Fibroblast of lung (primary cell): Measurements from ENCODE around the gene CNTN1.

ENCODE experiments used
- EZH2 ChIP-seq: IDR thresholded peaks from 2 replicates; pipeline ENCODE4 v1.5.1; 2012; ENCODE audit warnings: low read length, control low read depth, mild to moderate bottlenecking; ENCODE audit errors: missing control alignments
- TF ChIP-seq, protein P1 (sequence below), 2 donors: IDR thresholded peaks in 1 of 2; conservative IDR thresholded peaks in 1 of 2; 1 replicate in 1 of 2; 2 replicates in 1 of 2; pipeline ENCODE4 v1.5.1; 2011 to 2012; ENCODE audit warnings: low read length in 2 of 2, control low read depth in 1 of 2, inconsistent platforms in 1 of 2, low read depth in 1 of 2, mild to moderate bottlenecking in 1 of 2

DNA sequence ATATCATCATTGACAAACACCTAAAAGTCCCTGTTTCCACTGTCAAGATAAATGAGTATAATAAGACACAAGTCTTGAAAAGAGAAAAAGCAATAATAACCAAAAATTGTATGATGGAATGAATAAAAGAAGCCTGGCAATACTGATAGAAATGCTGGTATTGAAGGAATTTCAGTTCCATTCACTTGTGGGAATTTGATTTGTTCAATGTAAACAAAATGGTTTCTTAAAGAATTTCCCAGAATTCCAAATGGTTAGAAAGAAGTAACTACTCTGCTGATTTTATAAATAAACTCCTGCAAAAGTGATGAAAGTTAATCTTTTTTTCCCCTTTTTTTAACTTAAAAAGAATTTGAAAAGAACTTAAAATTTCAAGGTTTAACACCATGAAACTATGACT is 366.0 kb downstream of the CNTN1 start:
- TF ChIP-seq, protein P1, sequence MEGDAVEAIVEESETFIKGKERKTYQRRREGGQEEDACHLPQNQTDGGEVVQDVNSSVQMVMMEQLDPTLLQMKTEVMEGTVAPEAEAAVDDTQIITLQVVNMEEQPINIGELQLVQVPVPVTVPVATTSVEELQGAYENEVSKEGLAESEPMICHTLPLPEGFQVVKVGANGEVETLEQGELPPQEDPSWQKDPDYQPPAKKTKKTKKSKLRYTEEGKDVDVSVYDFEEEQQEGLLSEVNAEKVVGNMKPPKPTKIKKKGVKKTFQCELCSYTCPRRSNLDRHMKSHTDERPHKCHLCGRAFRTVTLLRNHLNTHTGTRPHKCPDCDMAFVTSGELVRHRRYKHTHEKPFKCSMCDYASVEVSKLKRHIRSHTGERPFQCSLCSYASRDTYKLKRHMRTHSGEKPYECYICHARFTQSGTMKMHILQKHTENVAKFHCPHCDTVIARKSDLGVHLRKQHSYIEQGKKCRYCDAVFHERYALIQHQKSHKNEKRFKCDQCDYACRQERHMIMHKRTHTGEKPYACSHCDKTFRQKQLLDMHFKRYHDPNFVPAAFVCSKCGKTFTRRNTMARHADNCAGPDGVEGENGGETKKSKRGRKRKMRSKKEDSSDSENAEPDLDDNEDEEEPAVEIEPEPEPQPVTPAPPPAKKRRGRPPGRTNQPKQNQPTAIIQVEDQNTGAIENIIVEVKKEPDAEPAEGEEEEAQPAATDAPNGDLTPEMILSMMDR (conservative IDR thresholded peaks at IDR 0.05 in 1 of 2, IDR thresholded peaks at IDR 0.05 in 1 of 2; ENCODE audit: low read depth in 1 of 2, low read length in 2 of 2), result no peak
- no peak for TF ChIP-seq EZH2
